Measurements from ENCODE around the gene UBE2L5.

GRCh38 chr13:30429235-30429634 is 6.9 kb downstream of the UBE2L5 start:
- TF ChIP-seq EZH2 (IDR thresholded peaks at IDR 0.05): no peak
- no peak for TF ChIP-seq POLR2AphosphoS5 (IDR thresholded peaks at IDR 0.05; ENCODE audit: borderline replicate concordance, low read depth, low read length)
- TF ChIP-seq FOXP2 (optimal IDR thresholded peaks at IDR 0.05; ENCODE audit: control extremely low read depth, extremely low read length, insufficient read depth): no peak

All from SK-N-MC (cell line).